HG03175 (cell line): Measurements from ENCODE around the gene LYAR.
"Not testable (repeated sequence)": the region's sequence is repeated elsewhere in the genome, so short reads cannot be mapped to it uniquely, and the experiment has no call there.

Experiments
- ATAC-seq: cut with Tn5 transposase; IDR thresholded peaks from one replicate; pipeline ENCODE4 v1.9.1; 2021; ENCODE audit warnings: mild to moderate bottlenecking, moderate library complexity; ENCODE audit not compliant: unreplicated experiment

Gene LYAR

GRCh38 chr4:4268776-4269175, 21.2 kb downstream of the LYAR start:
- no peak for ATAC-seq

DNA sequence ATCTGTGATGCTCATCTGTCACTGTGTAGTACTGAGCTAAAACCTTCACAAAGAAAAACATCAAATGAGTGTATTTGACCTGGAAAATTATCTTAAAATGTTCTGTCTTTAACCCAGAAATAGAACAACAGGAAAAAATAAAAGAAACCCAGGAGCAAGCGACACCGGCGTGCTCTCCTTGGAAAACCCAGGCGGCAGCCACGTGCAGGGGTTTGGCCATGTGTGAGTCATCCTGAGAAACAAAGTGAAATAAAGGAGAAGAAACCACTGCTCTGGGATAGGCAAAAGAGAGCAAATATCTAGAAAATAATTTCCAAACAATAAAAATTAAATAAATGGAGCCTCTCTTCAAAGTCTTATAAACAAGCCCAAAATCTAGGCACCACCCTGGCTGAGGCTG, 22.0 kb downstream of the LYAR start:
- no peak for ATAC-seq

DNA sequence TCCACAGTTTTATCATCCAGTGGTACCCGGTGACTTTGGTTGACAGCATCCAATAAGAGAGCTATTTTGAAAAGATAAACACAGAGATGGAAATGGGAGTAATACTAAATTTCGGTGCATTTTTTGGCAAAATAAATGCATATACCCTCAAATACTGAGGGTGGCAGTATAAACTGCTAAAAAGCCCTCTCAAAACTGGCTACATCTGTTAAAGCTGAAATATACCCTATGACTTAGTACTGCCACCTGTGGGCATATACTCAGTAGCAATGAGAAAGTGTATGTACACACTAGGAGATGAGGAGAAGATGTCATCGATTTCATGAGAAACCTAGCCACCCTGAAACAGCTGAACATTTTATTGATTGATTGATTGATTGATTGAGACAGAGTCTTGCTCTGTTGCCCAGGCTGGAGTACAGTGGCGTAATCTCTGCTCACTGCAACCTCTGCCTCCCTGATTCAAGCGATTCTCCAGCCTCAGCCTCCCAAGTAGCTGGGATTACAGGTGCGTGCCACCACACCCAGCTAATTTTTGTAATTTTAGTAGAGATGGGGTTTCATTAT, 29.7 kb downstream of the LYAR start:
- peak; percentile 68 for ATAC-seq

DNA sequence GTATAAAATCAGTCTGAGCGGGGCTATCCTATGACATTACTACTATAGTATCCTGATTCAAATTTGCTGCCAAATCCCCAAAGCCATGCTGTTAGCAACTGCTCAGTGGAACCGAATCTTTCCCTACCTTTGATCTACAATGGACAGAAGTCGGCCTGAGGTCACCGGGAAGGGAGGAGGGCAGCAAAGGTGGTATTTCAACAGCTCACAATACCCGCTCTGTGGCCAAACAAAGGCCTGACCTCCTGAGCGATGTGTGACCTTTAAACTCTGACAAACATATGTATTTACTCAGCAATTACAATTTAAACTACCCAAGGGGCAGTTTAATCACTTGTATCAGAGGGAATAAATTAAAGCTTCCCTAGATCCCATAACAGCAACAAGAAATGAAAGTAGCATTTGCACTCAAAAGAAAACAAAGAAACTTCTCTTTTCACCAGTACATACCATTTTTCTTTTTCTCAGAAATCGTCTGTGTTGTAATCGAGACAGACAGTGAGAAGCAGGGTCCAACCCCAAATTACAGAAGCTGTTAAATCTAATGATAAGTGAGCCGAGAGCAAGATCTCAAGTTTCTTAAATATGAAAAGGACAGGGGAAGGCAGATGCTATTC, 30.4 kb downstream of the LYAR start:
- no peak for ATAC-seq

DNA sequence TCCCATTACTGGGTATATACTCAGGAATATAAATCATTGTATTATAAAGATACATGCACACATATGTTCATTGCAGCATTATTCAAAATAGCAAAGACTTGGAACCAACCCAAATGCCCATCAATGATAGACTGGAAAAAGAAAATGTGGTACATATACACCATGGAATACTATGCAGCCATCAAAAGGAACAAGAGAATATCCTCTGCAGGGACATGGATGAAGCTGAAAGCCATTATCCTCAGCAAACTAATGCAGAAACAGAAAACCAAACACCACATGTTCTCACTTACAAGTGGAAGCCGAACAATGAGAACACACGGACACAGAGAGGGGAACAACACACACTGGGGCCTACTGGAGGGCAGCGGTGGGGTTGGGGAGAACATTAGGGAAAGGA, 32.2 kb downstream of the LYAR start:
- ATAC-seq, result not testable (repeated sequence)

- no peak for ATAC-seq
Measured at GRCh38 chr4:4256799-4257198, 33.2 kb downstream of the LYAR start.

DNA sequence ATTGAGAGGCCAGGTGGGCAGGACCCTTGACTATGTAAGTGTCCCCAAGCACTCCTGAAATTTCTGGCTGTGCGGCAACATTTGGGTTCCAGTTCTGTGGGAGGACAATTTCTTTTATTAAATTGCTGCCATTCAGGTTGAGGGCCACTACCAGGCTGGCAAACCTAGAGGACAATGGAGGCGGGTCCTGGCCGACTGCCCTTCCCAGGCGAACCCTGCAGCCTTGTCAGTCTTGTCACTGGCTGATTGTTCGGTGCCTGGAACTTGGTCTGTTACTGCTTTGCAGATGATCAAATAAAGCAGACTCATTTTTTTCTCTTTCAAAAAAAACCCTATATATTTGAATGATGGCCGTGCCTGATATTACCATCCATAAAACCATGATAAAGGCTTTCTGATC, 35.3 kb downstream of the LYAR start:
- no peak for ATAC-seq

DNA sequence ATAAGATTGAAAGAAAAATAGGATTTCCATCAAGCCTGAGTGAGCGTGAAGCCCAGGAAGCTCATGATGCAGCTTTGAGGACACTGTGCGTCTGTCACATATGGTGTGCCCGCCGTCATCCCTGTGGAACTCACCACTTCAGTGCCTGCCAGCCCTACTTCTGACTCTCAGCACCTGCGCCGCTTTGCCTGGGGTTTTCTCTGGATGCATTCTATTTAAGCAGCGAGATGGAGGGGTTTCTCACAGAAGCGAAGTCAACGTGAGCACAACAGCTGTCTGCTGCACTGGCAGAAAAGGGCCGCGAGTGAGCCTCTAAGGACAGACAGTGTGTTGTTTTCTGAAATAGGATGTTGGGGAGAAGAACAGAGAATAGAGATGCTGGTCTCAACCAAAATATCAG, 35.8 kb downstream of the LYAR start:
- ATAC-seq, result no peak

DNA sequence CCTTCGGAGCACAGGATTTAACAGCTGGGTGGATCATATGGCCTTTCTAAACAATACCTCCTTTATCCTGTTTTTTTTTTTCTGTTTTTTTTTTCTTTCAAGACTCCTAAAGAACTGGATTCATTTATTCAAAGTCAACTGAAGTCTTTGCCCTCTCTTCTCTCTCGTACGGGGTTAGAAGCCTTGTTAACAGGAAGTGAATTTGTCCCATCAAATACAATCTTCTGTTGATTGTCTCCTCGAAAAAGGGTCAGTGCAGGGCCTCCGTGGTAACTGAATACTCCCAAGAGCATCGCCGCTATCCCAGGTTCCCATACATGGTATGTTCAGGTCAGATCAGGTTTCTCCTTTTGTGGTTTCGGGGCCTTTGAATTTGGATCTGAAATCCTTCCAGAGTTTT, 40.1 kb downstream of the LYAR start:
- ATAC-seq, result no peak

DNA sequence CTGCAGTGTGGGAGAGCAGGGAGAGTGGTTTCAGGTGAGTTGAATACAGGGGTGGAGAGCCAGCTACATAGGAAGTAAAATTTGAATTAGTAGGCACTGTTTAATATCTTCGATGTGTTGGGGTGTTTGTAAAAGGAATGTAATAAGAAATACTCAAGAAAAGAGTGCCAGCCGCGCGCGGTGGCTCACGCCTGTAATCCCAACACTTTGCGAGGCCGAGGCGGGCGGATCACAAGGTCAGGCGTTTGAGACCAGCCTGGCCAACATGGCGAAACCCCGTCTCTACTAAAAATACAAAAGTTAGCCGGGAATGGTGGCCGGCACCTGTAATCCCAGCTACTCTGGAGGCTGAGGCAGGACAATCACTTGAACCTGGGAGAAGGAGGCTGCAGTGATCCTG, 40.6 kb downstream of the LYAR start:
- ATAC-seq, result not testable (repeated sequence)

GRCh38 chr4:4248885-4249203, 41.1 kb downstream of the LYAR start:
- no peak for ATAC-seq

GRCh38 chr4:4248029-4248884, 41.7 kb downstream of the LYAR start, which contains the start of gene TMEM128:
Gene TMEM128 (minus strand): TSS chr4:4248223. CDS start chr4:4248202, 21 bp downstream.
- peak; percentile 98 for ATAC-seq

DNA sequence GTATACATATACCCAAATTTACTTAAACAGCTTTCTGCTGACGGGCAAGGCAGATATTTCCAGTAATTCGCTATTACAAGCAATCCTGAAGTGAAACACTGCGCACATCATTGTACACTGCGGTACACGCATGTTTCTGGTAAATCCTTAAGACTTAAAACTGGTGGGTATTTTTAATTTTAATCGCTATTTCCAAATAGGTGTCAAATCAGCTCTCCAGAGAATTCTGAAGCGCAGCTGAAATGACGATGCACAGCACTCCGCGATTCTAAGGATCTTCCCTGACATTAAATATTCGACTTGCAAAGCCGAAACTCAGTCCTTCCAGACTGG, 42.3 kb downstream of the LYAR start:
- ATAC-seq, result peak; percentile 6

- no peak for ATAC-seq
Measured at GRCh38 chr4:4245172-4245571, 44.8 kb downstream of the LYAR start.

GRCh38 chr4:4239551-4239950, 50.4 kb downstream of the LYAR start:
- ATAC-seq, result not testable (repeated sequence)

DNA sequence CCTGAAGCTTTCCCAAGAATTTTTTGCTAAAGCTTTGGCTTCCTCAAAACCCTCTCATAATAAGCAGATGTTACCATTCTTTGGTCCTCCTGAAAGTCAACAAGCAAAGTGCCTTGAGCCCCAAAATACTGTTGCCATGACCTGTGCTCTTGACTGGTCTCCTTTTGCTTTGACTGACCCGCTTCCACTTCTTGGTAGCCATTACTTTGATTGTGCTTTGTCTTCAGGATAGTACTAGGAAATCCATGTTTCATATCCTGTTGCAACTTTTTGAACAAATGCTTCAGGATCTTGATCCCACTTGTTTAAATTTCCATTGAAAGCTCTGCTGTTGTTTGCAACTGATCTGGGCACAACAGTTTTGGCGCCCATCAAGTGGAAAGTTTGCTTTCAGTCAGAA, 56.3 kb downstream of the LYAR start:
- ATAC-seq, result no peak

DNA sequence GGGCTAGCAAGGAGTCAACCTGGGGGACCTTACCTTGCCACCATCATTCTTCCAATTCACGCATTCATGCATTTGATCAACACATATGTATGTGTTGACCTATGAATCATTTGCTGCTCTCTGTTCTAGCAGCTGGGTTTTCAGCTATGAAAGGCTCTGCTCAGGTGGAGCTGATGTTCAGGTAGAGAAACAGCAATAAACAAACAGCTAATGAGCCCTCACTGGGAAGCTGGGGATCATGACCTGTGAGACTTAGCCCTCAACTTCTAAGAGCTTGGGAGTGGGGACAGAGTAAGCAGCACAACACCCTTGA, 61.6 kb downstream of the LYAR start:
- no peak for ATAC-seq

DNA sequence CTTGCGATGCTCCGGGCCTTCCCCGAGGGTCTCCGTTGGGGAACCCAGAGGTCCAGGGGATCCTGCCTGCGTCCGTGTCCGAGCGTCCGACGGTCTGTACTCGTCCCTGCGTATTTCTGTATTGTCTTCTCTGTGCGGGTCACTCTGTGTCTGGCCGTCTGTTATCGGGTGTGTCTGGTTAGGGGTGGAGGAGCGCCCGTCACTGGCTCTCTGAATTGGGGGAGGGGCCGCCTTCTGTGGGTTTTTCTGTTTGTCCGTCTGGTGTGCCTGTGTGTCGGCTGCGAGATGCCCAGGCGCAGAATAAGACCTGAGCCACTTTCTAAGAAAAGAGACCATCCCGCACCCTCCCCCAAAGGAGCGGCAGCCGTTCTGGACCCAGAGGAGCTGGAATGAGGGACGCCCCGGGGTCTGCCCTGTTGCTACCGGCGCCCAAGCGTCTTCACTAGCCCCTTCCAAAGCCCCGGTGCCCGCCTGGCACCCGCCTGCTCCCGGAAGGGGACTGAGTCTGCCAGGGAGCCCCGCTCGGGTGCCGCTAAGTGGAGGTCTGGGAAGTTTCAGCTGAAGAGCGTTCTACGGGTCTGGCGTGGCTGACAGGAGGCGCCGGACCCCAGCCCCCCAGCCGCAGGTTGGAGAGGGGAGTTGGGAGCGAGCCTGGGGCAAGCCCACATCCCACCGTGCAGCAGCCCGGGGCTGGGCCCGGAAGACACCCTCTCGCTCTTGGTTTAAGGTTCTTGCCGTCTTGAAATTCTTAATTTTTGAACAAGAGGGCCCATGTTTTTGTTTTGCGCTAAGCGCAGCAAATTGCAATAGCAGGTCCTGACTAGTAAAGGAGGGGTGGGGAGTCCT, 62.2 kb downstream of the LYAR start:
- no peak for ATAC-seq

GRCh38 chr4:4226606-4227438, 63.1 kb downstream of the LYAR start, which contains the start of gene OTOP1:
Gene OTOP1 (minus strand): TSS chr4:4226929. CDS start chr4:4226864, 65 bp downstream.
- no peak for ATAC-seq

DNA sequence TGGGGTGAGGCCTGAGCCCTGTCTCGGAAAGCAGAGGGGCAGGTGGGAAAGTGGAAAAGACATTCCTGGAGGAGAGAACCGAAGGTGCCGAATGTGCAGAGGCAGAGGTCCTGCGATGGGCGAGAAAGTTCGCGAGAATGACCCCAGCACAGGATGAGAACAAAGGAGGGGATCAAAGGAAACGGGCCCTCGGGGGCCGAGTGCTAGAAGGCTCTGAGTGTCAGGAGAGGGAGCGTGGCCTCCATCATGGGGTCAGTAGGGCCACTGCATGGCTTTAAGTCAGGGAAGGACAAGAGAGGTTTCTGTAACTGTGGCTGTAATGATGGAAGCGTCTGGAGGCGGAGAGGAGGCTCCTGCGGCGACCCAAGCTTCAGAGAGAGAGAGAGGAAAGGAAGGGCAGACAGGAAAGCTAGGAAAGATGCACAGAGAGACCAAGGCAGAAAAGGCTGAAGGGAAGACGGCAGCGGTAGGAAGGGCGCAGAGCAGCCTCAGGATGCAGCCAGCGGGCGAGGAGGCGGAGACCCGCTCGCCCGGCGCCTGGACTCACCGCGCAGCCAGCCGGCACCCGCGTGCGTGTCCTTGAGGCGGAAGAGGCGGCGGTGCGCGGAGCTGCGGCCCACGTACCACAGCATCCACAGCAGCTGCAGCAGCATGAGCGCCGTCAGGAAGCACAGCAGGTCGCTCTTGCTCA, 63.9 kb downstream of the LYAR start:
- no peak for ATAC-seq
